Measurements from ENCODE around the gene EFCC1.

The EFCC1 gene

GRCh38 chr3:129016356-129016719, 15.2 kb downstream of the EFCC1 start:
- DNase-seq = no peak

DNA sequence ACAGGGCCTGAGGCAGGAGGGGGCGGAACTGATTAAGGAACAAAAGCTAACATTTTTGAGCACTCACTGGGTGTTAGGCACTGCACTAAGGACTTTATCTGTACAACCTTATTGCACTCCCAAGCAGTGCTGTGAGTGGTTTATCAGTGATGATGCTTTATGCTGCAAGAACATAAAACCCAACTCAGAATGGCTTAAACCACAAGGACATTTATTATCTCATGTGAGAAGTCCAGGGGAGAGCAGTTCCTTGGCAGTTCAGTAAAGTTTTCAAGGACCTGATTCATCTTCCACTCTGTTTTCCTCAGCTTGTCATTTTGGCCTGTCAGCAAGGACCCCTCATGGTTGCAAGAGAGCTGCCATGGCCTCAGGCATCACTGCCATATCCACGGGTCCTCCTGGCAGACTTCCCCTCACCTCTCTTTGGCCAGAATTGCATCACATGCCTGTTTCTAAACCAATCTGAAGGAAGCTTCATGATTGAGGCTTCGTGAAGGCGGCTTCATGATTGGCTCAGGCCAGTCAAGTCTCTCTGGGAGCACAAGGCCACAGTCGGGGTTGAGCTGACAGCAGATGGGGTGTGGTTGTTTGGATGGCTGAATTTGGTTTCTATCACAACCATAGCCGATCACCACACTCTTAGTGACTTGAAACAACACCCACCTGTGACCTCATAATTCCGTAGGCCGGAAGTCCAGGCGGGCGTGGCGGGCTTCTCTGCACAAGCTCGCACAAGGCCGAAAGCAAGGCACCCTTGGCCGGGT, 15.8 kb downstream of the EFCC1 start:
- DNase-seq = no peak

DNA sequence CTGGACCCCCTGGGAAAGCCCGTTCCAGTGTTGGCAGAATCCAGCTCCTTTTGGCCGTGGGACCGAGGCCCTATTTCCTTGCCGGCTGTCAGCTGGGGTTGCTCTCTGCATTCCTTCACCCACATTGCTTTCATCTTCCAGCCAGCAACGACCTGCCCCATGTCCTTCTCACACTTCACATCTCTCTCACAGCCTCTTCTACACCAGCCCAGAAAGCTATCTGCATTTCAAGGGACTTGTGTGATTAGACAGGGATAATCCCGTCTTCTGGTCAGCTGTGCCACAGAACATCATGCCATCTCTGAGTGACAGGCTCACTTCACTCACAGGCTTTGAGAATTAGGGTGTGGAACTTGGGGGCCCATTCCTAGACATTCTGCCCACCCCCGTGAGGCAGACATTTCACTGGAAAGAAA, 16.4 kb downstream of the EFCC1 start:
- no peak for DNase-seq

DNA sequence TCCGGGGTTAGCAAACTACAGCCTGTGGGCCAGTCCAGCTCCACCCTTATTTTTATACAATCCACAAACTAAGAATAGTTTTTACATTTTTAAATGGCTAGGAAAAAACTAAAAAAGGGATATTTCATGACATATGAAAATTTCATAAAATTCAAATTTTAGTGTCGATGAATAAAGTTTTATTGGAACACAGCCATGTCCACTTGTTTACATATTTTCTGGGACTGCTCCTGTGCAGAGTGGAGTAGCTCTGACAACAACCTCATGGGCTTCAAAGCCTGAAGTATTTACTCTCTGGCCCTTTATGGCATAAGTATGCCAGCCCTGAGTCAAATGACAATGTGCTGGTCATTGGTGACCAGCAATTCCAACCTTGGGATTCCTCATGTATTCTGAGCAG, 17.2 kb downstream of the EFCC1 start:
- DNase-seq = no peak

GRCh38 chr3:129018751-129019150, 17.6 kb downstream of the EFCC1 start:
- DNase-seq = no peak

DNA sequence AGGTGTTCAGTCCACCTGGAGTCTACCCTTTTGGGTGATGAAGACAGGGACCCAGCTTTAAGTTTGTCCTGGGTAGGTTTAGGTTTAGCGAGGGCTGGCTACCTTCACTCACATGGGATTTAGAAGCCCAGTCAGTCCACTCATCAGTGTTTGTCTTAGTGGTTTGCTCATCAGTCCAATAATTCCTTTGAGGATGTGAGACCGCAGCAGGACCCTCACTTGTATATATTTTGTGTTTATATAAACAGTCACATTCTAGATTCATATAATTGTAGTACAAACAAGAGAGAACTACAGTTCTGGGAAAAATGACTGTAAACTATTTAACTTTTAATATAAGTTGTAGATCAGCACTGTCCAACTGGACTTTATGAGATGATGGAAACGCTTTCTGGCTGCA, 18.2 kb downstream of the EFCC1 start:
- no peak for DNase-seq

- DNase-seq = no peak
Measured at GRCh38 chr3:129020691-129021090, 19.6 kb downstream of the EFCC1 start.

GRCh38 chr3:129021140-129021551, 20.0 kb downstream of the EFCC1 start:
- DNase-seq = no peak

DNA sequence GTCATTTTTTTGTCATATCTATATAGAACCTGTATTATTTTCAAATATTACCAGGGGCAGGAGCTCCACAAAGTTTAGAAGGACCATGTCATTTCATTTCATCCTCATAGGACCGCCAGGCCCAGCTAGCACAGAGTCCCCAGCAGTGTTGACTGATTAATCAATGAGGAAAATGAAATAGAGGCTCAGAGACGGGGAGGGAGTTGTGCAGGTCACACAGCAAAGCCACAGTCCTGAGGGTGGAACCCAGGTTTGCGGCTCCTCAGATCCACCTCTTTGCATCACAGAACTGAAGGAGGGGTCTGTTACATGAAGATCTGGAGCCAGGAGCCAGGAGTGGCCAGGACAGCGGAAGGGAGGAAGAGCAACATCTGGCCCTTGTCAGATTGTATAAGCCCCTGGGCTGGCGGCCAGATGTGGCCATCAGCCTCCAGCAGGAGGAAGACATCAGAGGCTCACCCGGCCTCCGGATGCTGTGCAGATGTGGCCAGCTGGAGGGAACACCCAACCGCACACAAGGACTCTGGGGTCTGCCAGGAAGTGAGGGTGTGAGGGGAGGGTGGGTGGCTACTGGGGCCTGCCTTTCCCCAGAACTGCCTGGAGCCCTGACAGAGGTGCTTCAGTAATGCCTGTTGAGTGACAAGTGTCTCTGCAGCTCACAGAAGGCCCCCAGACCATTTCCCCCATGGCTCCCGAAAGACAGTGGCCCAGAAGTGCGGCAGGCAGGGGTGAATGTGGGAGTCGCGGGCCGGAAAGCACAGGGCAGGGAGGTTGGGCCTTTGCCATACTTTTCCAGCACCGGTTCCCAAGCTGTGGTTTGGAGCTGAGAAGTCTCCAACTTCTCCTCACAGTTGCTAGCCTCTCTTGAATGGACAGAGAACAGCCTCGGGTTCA, 21.3 kb downstream of the EFCC1 start:
- DNase-seq = peak; percentile 74

DNA sequence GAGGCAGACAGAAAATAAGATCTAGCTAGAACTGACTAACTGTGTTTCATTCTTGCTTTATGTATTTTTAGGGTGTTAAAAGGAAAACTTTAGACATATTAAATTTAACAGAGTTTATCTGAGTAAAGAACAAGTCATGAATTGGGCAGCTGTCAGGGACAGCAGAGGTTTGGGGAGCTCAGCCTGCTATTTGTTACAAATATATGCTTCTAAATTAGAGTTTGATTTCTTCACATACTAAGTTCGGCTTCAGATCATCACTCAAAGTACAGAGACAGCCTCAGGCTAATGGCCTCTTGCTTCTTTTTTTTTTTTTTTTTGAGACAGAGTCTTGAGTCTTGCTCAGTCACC, 21.9 kb downstream of the EFCC1 start:
- no peak for DNase-seq

DNA sequence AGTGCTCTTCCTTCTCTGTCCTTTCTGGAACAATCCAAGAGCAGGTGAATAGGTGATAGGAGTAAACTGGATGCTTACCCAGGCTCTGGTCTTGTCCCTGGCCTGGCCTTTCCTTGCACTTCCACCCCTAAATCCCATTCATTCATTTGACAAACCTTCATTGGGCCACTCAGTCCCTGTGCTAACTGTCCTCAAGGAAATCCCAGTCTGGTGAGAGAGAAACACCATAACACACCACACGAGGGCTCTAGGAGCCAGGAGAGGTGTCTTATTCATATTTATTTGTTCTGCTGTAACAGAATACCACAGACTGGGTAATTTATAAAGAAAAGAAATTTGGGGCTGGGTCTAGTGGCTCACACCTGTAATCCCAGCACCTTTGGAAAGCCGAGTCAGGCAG, 22.8 kb downstream of the EFCC1 start:
- no peak for DNase-seq

GRCh38 chr3:129025108-129025507, 24.0 kb downstream of the EFCC1 start:
- DNase-seq = no peak

GRCh38 chr3:129025691-129026435, 24.8 kb downstream of the EFCC1 start:
- DNase-seq = no peak

- peak; percentile 89 for DNase-seq
Measured at GRCh38 chr3:129026728-129027543, 25.8 kb downstream of the EFCC1 start.

- DNase-seq = no peak
Measured at GRCh38 chr3:129027544-129027880, 26.4 kb downstream of the EFCC1 start.

GRCh38 chr3:129028866-129029265, 27.8 kb downstream of the EFCC1 start:
- no peak for DNase-seq

- no peak for DNase-seq
Measured at GRCh38 chr3:129030611-129031010, 29.5 kb downstream of the EFCC1 start.

GRCh38 chr3:129031476-129032215, 30.5 kb downstream of the EFCC1 start:
- no peak for DNase-seq

- DNase-seq = no peak
Measured at GRCh38 chr3:129032716-129033115, 31.6 kb downstream of the EFCC1 start.

DNA sequence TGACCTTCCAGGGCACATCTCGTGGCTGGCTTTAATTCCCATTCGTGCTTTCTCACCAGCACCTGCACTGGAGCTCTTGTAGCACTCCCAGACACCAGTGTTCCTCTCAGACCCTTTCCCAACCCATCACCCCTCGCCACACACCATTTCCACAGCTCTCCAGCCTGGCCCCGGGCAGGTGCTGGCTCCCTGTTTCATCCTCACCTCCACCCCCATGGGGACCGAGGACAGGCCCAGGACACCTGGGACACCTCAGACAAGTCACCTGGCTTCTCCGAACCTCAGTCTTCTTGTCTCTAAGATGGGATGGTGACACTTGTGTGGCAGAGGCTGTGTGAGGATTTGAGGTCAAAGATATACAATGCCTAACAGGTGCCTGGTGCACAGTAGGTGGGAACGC, 32.0 kb downstream of the EFCC1 start:
- DNase-seq = no peak

- no peak for DNase-seq
Measured at GRCh38 chr3:129033633-129034321, 32.7 kb downstream of the EFCC1 start.
